ENCODE measurements around the gene MPZL3. TPM values are rescaled to one million over a fixed set of nuclear protein-coding genes. Genes with fewer than 3 reads are reported as not detected.

Gene MPZL3
- total RNA-seq, 1 donor from 2014 or later = 8.5 TPM

DNA sequence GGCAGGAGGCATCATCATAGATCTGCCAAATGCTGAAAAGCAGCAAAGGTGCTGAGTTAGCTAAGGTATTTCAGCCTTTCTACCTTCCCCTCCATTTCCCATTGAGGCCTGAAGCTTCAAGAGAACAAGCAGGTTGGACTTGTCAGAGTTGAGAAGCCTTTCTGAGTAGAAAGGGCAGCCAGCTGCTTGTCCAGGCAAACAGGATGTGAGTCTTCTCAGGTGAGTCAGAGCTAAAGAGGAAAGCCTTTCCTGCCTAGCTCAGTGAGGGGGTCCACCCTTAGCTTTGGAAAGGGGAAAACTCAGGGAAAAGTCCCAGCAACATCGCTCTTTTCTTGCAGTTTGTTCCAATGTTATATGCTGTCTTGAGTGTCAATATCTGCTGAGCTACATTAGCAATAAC lies 25.1 kb upstream of the MPZL3 start:
- Mint-ChIP-seq H3K27me3 (ENCODE audit: low read depth, unreplicated experiment) (peaks cover 4% of the 10 kb centered on the region), H3K4me3 (ENCODE audit: unreplicated experiment) (no peak overlapping the region), H3K4me1 (ENCODE audit: low read depth, unreplicated experiment) (peaks cover 3% of the 10 kb centered on the region), H3K9me3 (ENCODE audit: unreplicated experiment) (peaks cover 2% of the 10 kb centered on the region), H3K27ac (ENCODE audit: unreplicated experiment) (no peak overlapping the region), H3K36me3 (ENCODE audit: low read depth, unreplicated experiment) (no peaks in the 10 kb centered on the region)
- Histone ChIP-seq H2AFZ (ENCODE audit: low read depth, low read length) (no peak overlapping the region), H3K4me1 (ENCODE audit: insufficient read depth, low read length) (peaks cover 7% of the 10 kb centered on the region), H3K9me3 (ENCODE audit: insufficient read depth, low read depth, low read length) (no peaks in the 10 kb centered on the region), H3K79me2 (ENCODE audit: insufficient read depth, low read length) (no peaks in the 10 kb centered on the region), H3K4me3 (ENCODE audit: insufficient read depth, low read depth, low read length) (no peak overlapping the region), H3K27ac (ENCODE audit: low read depth, low read length) (no peak overlapping the region), H4K20me1 (ENCODE audit: insufficient read depth, low read length) (no peaks in the 10 kb centered on the region), H3K36me3 (ENCODE audit: insufficient read depth, low read length) (no peaks in the 10 kb centered on the region), H3K4me2 (ENCODE audit: low read length) (peak overlapping the region; percentile 36), H3K27me3 (ENCODE audit: insufficient read depth, low read length) (no peaks in the 10 kb centered on the region), H3K9ac (ENCODE audit: low read length) (no peak overlapping the region)
- no peak for TF ChIP-seq EZH2 (IDR thresholded peaks at IDR 0.05; ENCODE audit: insufficient read depth, low read length)
- TF ChIP-seq, protein P1, sequence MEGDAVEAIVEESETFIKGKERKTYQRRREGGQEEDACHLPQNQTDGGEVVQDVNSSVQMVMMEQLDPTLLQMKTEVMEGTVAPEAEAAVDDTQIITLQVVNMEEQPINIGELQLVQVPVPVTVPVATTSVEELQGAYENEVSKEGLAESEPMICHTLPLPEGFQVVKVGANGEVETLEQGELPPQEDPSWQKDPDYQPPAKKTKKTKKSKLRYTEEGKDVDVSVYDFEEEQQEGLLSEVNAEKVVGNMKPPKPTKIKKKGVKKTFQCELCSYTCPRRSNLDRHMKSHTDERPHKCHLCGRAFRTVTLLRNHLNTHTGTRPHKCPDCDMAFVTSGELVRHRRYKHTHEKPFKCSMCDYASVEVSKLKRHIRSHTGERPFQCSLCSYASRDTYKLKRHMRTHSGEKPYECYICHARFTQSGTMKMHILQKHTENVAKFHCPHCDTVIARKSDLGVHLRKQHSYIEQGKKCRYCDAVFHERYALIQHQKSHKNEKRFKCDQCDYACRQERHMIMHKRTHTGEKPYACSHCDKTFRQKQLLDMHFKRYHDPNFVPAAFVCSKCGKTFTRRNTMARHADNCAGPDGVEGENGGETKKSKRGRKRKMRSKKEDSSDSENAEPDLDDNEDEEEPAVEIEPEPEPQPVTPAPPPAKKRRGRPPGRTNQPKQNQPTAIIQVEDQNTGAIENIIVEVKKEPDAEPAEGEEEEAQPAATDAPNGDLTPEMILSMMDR (IDR thresholded peaks at IDR 0.05; ENCODE audit: insufficient read depth, low read depth, low read length) = no peak
- DNase-seq (ENCODE audit: low read depth) (peak; percentile 33), FAIRE-seq (no peak)

DNA sequence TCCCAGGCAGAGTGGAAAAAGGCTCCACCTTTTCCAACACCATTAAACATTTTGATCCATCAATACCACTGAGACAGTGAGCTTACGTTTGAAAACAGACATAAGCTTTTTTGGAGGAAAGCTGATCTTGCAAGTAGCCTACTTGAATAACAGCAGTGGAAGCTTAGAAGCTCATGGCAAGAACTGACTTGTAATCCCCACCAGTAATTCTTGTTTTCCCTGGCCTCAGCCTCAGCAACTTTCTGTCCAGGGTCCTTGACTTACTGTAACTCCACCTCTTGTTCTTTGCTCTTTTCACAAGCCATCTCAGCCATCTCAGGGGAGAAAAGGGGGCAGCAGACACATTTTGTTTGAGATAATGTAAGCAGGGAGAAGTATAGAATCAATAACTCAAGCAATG lies 24.3 kb upstream of the MPZL3 start:
- DNase-seq (ENCODE audit: low read depth) (no peak), FAIRE-seq (no peak)
- no peak overlapping the region for H2AFZ ChIP-seq (ENCODE audit: low read depth, low read length)
- Mint-ChIP-seq H3K9me3 (ENCODE audit: unreplicated experiment) (peaks cover 2% of the 10 kb centered on the region), H3K4me3 (ENCODE audit: unreplicated experiment) (no peak overlapping the region), H3K27me3 (ENCODE audit: low read depth, unreplicated experiment) (peaks cover 12% of the 10 kb centered on the region), H3K4me1 (ENCODE audit: low read depth, unreplicated experiment) (peaks cover 3% of the 10 kb centered on the region), H3K27ac (ENCODE audit: unreplicated experiment) (no peak overlapping the region), H3K36me3 (ENCODE audit: low read depth, unreplicated experiment) (no peaks in the 10 kb centered on the region)
- no peak overlapping the region for H3K4me3 ChIP-seq (ENCODE audit: insufficient read depth, low read depth, low read length)
- H4K20me1 ChIP-seq (ENCODE audit: insufficient read depth, low read length) = no peaks in the 10 kb centered on the region
- H3K4me2 ChIP-seq (ENCODE audit: low read length) = no peak overlapping the region
- no peak overlapping the region for H3K27ac ChIP-seq (ENCODE audit: low read depth, low read length)
- no peak overlapping the region for H3K9ac ChIP-seq (ENCODE audit: low read length)
- H3K9me3 ChIP-seq (ENCODE audit: insufficient read depth, low read depth, low read length) = no peaks in the 10 kb centered on the region
- no peaks in the 10 kb centered on the region for H3K27me3 ChIP-seq (ENCODE audit: insufficient read depth, low read length)
- no peaks in the 10 kb centered on the region for H3K36me3 ChIP-seq (ENCODE audit: insufficient read depth, low read length)
- peaks cover 7% of the 10 kb centered on the region for H3K4me1 ChIP-seq (ENCODE audit: insufficient read depth, low read length)
- no peaks in the 10 kb centered on the region for H3K79me2 ChIP-seq (ENCODE audit: insufficient read depth, low read length)
- TF ChIP-seq, protein P1 (IDR thresholded peaks at IDR 0.05; ENCODE audit: insufficient read depth, low read depth, low read length) = no peak
- TF ChIP-seq EZH2 (IDR thresholded peaks at IDR 0.05; ENCODE audit: insufficient read depth, low read length) = no peak

DNA sequence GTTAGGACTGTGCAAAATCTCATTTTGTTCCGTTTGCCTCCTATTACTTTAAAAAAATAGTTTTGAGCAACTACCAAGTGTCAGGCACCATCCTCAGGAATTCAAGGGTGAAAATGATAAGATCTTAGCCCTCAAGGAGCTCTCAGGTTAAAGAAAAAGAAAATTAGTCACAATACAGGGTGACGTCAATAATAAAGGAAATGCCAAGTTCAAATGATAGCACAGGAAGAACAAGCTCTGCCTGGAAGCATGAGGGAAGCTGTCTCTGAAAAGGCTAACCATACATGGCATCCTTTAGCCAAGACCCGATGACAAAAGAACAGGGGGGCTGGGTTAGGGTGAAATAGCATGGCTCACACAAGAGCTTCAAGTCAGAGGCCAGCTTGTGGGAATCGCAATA lies 23.0 kb upstream of the MPZL3 start:
- Histone ChIP-seq H3K4me1 (ENCODE audit: insufficient read depth, low read length) (peaks cover 7% of the 10 kb centered on the region), H3K4me3 (ENCODE audit: insufficient read depth, low read depth, low read length) (no peak overlapping the region), H3K9me3 (ENCODE audit: insufficient read depth, low read depth, low read length) (no peaks in the 10 kb centered on the region), H2AFZ (ENCODE audit: low read depth, low read length) (no peak overlapping the region), H3K27ac (ENCODE audit: low read depth, low read length) (no peak overlapping the region), H3K9ac (ENCODE audit: low read length) (no peak overlapping the region), H3K27me3 (ENCODE audit: insufficient read depth, low read length) (no peaks in the 10 kb centered on the region), H3K36me3 (ENCODE audit: insufficient read depth, low read length) (no peaks in the 10 kb centered on the region), H3K79me2 (ENCODE audit: insufficient read depth, low read length) (no peaks in the 10 kb centered on the region), H3K4me2 (ENCODE audit: low read length) (no peak overlapping the region), H4K20me1 (ENCODE audit: insufficient read depth, low read length) (no peaks in the 10 kb centered on the region)
- H3K9me3 Mint-ChIP-seq (ENCODE audit: unreplicated experiment) = peaks cover 2% of the 10 kb centered on the region
- no peaks in the 10 kb centered on the region for H3K36me3 Mint-ChIP-seq (ENCODE audit: low read depth, unreplicated experiment)
- no peak overlapping the region for H3K27ac Mint-ChIP-seq (ENCODE audit: unreplicated experiment)
- TF ChIP-seq EZH2 (IDR thresholded peaks at IDR 0.05; ENCODE audit: insufficient read depth, low read length) = no peak
- TF ChIP-seq, protein P1 (IDR thresholded peaks at IDR 0.05; ENCODE audit: insufficient read depth, low read depth, low read length) = no peak
- peaks cover 15% of the 10 kb centered on the region for H3K27me3 Mint-ChIP-seq (ENCODE audit: low read depth, unreplicated experiment)
- no peak overlapping the region for H3K4me3 Mint-ChIP-seq (ENCODE audit: unreplicated experiment)
- peak; percentile 49 for DNase-seq (ENCODE audit: low read depth)
- no peak for FAIRE-seq
- H3K4me1 Mint-ChIP-seq (ENCODE audit: low read depth, unreplicated experiment) = peaks cover 3% of the 10 kb centered on the region

Measured in astrocyte (in vitro differentiated cells and primary cell).